ENCODE results near the gene MICAL3. TPM values are rescaled to one million over a fixed set of nuclear protein-coding genes. Genes with fewer than 3 reads are reported as not detected.

The MICAL3 gene
- total RNA-seq, 1 donor from 2014 or later = 36.9 TPM

DNA sequence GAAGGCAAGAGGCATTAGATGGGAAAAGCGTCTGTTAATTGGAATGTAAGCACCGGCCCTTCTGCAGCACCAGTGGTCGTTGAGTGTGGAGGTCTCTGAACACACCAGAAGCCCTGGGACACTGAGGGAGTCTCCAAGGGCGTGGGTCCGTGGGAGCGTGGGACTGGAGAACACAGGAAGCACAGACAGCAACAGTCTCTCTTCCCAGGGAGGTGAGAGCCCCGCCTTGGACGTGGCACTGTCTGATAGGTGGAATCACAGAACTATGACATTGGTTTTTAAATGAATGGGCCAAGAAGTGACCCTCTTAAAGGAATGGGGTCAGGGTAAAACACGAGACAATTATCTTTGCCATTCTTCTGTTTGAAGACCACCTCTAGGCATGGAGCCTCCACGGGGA, 221.9 kb downstream of the MICAL3 start:
- no peaks in the 10 kb centered on the region for H3K9me3 ChIP-seq
- H3K4me3 ChIP-seq = no peak overlapping the region
- intact Hi-C loops (cut with DNase I) = no loop called here
- DNase-seq (ENCODE audit: low spot score in 2 of 2) = no peak
- H3K4me1 ChIP-seq = no peaks in the 10 kb centered on the region
- peaks cover 19 to 39% of the 10 kb centered on the region in 2 donors for H3K36me3 ChIP-seq
- H3K27ac ChIP-seq = no peak overlapping the region
- no peaks in the 10 kb centered on the region for H3K27me3 ChIP-seq
- TF ChIP-seq, protein P1, sequence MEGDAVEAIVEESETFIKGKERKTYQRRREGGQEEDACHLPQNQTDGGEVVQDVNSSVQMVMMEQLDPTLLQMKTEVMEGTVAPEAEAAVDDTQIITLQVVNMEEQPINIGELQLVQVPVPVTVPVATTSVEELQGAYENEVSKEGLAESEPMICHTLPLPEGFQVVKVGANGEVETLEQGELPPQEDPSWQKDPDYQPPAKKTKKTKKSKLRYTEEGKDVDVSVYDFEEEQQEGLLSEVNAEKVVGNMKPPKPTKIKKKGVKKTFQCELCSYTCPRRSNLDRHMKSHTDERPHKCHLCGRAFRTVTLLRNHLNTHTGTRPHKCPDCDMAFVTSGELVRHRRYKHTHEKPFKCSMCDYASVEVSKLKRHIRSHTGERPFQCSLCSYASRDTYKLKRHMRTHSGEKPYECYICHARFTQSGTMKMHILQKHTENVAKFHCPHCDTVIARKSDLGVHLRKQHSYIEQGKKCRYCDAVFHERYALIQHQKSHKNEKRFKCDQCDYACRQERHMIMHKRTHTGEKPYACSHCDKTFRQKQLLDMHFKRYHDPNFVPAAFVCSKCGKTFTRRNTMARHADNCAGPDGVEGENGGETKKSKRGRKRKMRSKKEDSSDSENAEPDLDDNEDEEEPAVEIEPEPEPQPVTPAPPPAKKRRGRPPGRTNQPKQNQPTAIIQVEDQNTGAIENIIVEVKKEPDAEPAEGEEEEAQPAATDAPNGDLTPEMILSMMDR (IDR thresholded peaks at IDR 0.05) = no peak

DNA sequence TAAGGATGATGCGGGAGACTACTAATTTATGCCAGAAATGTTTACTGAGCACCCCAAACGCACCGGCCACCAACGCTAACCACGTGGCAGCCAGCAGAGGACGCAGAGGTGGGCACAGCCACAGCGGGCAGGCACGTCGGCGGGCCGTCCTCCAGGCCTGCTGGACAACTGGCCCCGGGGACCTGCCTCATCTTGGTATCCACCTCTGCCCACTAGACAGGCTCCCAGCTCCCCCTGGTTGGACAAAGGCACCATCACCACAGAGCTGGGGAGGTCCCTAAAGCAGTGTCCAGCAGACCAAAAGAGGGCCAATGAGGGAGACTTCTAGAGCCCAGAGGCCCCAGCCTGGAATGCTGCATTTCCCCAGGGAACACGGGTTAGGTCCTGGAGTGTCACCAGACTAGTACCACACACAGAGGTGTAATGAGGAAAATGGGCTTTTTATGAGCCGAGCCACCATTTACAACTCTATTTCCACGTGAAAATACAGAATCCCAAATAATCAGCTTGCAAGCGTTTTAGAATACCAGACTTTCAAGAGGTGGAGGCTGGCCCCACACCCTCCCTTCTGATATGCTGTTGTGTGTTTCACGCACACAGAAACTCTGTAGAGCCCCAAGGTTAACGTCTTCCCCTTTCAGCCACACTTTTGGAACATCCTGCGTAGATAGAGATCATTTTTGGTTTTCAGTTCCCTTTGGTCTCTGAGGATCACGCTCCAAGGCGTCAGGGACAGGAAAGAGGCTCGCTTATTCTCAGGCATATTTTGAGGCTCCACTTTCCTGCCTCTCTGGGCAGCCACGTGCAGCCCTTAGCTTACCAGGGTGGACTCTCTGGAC, 226.4 kb downstream of the MICAL3 start:
- Histone ChIP-seq H3K27me3 (no peaks in the 10 kb centered on the region), H3K9me3 (no peaks in the 10 kb centered on the region), H3K27ac (no peak overlapping the region), H3K36me3 (peaks cover 11 to 17% of the 10 kb centered on the region in 2 donors), H3K4me3 (no peak overlapping the region), H3K4me1 (no peaks in the 10 kb centered on the region)
- TF ChIP-seq, protein P1 (IDR thresholded peaks at IDR 0.05) = no peak
- no peak for DNase-seq (ENCODE audit: low spot score in 2 of 2)
- intact Hi-C loops (cut with DNase I) = no loop called here

- Histone ChIP-seq H3K27me3 (no peaks in the 10 kb centered on the region), H3K36me3 (peaks cover 14 to 20% of the 10 kb centered on the region in 2 donors), H3K9me3 (no peaks in the 10 kb centered on the region), H3K4me3 (no peak overlapping the region), H3K27ac (no peak overlapping the region), H3K4me1 (no peaks in the 10 kb centered on the region)
- TF ChIP-seq, protein P1 (IDR thresholded peaks at IDR 0.05) = no peak
- DNase-seq (ENCODE audit: low spot score in 2 of 2) = no peak
- intact Hi-C loops (cut with DNase I) = no loop called here
These were observed 227.7 kb downstream of the MICAL3 start for GRCh38 chr22:17796695-17797094.

GRCh38 chr22:17795661-17796548, 228.5 kb downstream of the MICAL3 start:
- DNase-seq (ENCODE audit: low spot score in 2 of 2) = no peak
- no peaks in the 10 kb centered on the region for H3K27me3 ChIP-seq
- no peak overlapping the region for H3K4me3 ChIP-seq
- H3K36me3 ChIP-seq = peaks cover 14 to 27% of the 10 kb centered on the region in 2 donors
- TF ChIP-seq, protein P1 (IDR thresholded peaks at IDR 0.05) = no peak
- H3K9me3 ChIP-seq = no peaks in the 10 kb centered on the region
- no peak overlapping the region for H3K27ac ChIP-seq
- intact Hi-C loops (cut with DNase I) = no loop called here
- no peaks in the 10 kb centered on the region for H3K4me1 ChIP-seq

DNA sequence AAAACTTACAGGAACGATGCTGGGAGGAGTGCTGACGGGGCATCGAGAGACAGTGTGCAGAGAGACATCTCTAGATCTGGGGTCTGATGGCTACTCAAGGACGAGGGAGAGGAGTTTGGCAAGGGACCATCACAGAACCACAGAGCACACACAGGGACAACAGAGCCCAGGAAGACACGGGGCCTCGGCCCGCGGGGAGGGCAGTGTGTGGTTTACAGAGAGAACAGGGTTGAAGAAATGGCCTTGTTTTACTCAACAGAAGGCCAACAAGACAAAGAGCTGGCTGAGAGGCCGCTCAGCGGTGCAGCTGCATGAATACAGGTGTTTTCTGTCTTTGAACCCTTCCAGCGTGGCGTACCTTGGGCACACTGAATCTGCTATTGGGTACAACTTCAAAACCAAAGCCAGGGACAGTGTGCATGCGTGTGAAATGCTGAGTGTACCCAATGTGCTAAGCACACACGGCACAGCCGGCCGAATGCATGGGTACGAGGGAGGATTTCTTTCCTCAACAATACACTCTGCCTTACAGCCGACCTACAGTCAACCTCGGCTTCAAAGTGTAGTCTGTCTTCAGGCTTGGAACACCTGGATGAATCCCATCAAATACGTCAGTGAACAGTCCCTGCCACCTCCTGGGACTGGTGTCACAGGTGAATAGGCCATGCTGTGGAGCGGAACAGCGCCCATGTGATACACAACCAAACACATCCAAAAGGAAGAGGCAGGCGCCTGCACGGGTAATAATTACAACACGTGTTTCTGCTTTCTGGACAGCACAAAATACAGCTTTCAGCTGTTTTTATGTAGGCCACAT, 229.4 kb downstream of the MICAL3 start:
- Histone ChIP-seq H3K36me3 (peaks cover 24 to 37% of the 10 kb centered on the region in 2 donors), H3K27me3 (no peaks in the 10 kb centered on the region), H3K27ac (no peak overlapping the region), H3K4me3 (no peak overlapping the region), H3K4me1 (no peaks in the 10 kb centered on the region), H3K9me3 (no peaks in the 10 kb centered on the region)
- TF ChIP-seq, protein P1 (IDR thresholded peaks at IDR 0.05) = no peak
- intact Hi-C loops (cut with DNase I) = no loop called here
- no peak for DNase-seq (ENCODE audit: low spot score in 2 of 2)

All from ascending aorta (tissue), 2 donors.